Tibial nerve (tissue), 4 donors: Measurements from ENCODE around the gene AMPD3. TPM values are rescaled to one million over a fixed set of nuclear protein-coding genes. Genes with fewer than 3 reads are reported as not detected.

Experiments
- DNase-seq, 2 donors: peaks; one replicate each; pipeline ENCODE4 v3.0.0-alpha.2; 2019; ENCODE audit warnings: low spot score in 2 of 2
- H3K27ac ChIP-seq, 4 donors: fragments of 200-600 bp; sonication (generic) in 3 of 4; one replicate each; pipeline ENCODE4 v1.5.1; 2017 to 2019; ENCODE audit warnings: mild to moderate bottlenecking in 1 of 4
- H3K27me3 ChIP-seq, 2 donors: fragments of 200-600 bp; sonication (generic) in 1 of 2; one replicate each; pipeline versions ENCODE4 v1.5.1 to v1.6.0; 2017 to 2019
- H3K36me3 ChIP-seq, 3 donors: fragments of 200-600 bp; sonication (generic); one replicate each; pipeline ENCODE4 v1.5.1; 2018 to 2019
- H3K4me1 ChIP-seq, 4 donors: fragments of 200-600 bp; sonication (generic) in 3 of 4; one replicate each; pipeline ENCODE4 v1.5.1; 2017 to 2019
- H3K4me3 ChIP-seq, 4 donors: fragments of 200-600 bp; sonication (generic) in 3 of 4; one replicate each; pipeline ENCODE4 v1.5.1; 2017 to 2019; ENCODE audit warnings: mild to moderate bottlenecking in 1 of 4, moderate library complexity in 1 of 4
- H3K9me3 ChIP-seq, 4 donors: fragments of 200-600 bp; sonication (generic) in 3 of 4; one replicate each; pipeline ENCODE4 v1.5.1; 2017 to 2019
- EP300 ChIP-seq, 2 donors: sonication (generic); formaldehyde crosslinking; IDR thresholded peaks; one replicate each; pipeline ENCODE4 v1.6.1; 2017; ENCODE audit warnings: antibody characterized with exemption in 2 of 2, mild to moderate bottlenecking in 1 of 2
- POLR2A ChIP-seq, 2 donors: fragments of 450-650 bp; IDR thresholded peaks; one replicate each; pipeline ENCODE4 v1.6.1; 2017; ENCODE audit warnings: antibody characterized with exemption in 2 of 2, mild to moderate bottlenecking in 2 of 2, moderate library complexity in 2 of 2
- WGBS, 2 donors: methylation state at CpG; one replicate each; pipeline ENCODE4 v1.1.5; 2018; 5-methylcytosine and 5-hydroxymethylcytosine counted together
- total RNA-seq, 4 donors: library from RNA; depleted of rRNA; stranded (reverse); fragments of >200 nt; gene quantifications; one replicate each; pipeline ENCODE4 v1.1.0, GENCODE V29; 2016
- TF ChIP-seq, protein P1 (sequence below), 5 experiments: fragments of 200-600 bp in 3 of 5; fragments of 450-650 bp in 2 of 5; sonication (generic) in 3 of 5; IDR thresholded peaks; one replicate each; pipeline ENCODE4 v1.5.1; 2016 to 2019; ENCODE audit warnings: antibody characterized with exemption in 5 of 5, mild to moderate bottlenecking in 3 of 5, moderate library complexity in 2 of 5

The AMPD3 gene
- total RNA-seq, 4 donors from 2014 or later: 1.0 to 8.7 (median 3.7) TPM

- TF ChIP-seq POLR2A (IDR thresholded peaks at IDR 0.05) (no peak), EP300 (IDR thresholded peaks at IDR 0.05) (no peak)
- TF ChIP-seq, protein P1, sequence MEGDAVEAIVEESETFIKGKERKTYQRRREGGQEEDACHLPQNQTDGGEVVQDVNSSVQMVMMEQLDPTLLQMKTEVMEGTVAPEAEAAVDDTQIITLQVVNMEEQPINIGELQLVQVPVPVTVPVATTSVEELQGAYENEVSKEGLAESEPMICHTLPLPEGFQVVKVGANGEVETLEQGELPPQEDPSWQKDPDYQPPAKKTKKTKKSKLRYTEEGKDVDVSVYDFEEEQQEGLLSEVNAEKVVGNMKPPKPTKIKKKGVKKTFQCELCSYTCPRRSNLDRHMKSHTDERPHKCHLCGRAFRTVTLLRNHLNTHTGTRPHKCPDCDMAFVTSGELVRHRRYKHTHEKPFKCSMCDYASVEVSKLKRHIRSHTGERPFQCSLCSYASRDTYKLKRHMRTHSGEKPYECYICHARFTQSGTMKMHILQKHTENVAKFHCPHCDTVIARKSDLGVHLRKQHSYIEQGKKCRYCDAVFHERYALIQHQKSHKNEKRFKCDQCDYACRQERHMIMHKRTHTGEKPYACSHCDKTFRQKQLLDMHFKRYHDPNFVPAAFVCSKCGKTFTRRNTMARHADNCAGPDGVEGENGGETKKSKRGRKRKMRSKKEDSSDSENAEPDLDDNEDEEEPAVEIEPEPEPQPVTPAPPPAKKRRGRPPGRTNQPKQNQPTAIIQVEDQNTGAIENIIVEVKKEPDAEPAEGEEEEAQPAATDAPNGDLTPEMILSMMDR (IDR thresholded peaks at IDR 0.05): no peak
- Histone ChIP-seq H3K9me3 (no peaks in the 10 kb centered on the region), H3K27ac (no peak overlapping the region), H3K4me1 (peaks cover 0 to 13% (median 5%) of the 10 kb centered on the region in 4 donors), H3K27me3 (peaks cover 0 to 20% of the 10 kb centered on the region in 2 donors), H3K4me3 (no peak overlapping the region), H3K36me3 (no peaks in the 10 kb centered on the region)
- DNase-seq: no peak
- 88 to 89% methylated on average over 2 of the region's 2 CpGs for WGBS, 2 donors
Observed at GRCh38 chr11:10447445-10447844, 7.6 kb upstream of the AMPD3 start.

DNA sequence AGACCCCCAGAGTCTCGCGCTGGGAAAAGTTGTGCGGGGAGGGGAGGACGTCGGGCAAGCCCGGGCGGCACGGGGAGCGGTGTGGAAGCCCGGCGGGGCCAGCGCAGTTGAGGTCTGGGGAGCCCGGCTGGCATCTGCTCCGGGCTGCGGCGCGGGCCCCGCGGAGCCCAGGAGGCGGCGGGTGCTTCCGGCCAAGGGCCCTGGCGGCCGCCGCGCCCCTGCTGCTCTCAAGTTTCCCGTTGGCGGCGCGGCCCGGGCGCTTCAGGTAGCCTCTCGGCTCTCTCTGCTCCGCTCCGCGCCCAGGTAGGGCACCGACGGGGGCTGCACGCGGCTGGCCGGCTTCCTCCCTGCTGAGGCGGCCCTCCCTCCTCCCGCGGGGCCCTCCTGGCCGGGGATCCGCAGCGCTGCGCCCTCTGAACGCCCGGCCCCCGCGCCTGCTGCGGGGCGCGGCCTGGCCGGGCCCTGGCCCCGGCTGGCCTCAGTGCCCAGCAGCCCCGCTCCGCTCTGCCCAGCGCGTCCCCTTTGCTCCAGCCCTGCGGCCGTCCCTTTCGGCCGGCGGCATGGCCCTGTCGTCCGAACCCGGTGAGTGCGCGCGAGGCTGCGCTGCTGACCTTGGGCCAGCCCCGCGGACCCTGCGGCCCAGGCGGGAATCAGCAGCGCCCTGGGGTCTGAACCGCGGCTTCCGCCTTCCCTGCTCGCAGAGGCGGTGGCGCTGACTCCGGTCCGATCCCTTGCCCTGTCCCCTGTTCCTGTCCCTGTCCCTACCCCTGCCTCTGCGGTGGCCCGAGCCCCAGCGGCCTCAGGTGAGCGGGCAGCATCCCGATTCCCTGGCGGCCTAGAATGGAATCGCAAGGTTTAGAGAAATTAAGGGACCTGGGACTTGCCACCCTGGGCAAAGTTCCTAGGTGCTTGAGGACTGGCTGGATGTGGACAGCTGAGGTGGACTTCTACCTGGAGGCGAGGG is 4.3 kb upstream of the AMPD3 start:
- Histone ChIP-seq H3K27me3 (peaks cover 0 to 31% of the 10 kb centered on the region in 2 donors), H3K27ac (peak overlapping the region in 2 of 4 donors; percentile 43 to 87), H3K36me3 (no peaks in the 10 kb centered on the region), H3K4me1 (peaks cover 0 to 24% (median 11%) of the 10 kb centered on the region in 4 donors), H3K9me3 (no peaks in the 10 kb centered on the region), H3K4me3 (peak overlapping the region; percentile 25 to 59 (median 42))
- DNase-seq: no peak
- WGBS, 2 donors: 13% methylated on average over 31 to 41 of the region's 94 CpGs
- TF ChIP-seq, protein P1 (IDR thresholded peaks at IDR 0.05): peak in 2 of 5 experiments; percentile 32 to 45
- no peak for TF ChIP-seq POLR2A (IDR thresholded peaks at IDR 0.05)

DNA sequence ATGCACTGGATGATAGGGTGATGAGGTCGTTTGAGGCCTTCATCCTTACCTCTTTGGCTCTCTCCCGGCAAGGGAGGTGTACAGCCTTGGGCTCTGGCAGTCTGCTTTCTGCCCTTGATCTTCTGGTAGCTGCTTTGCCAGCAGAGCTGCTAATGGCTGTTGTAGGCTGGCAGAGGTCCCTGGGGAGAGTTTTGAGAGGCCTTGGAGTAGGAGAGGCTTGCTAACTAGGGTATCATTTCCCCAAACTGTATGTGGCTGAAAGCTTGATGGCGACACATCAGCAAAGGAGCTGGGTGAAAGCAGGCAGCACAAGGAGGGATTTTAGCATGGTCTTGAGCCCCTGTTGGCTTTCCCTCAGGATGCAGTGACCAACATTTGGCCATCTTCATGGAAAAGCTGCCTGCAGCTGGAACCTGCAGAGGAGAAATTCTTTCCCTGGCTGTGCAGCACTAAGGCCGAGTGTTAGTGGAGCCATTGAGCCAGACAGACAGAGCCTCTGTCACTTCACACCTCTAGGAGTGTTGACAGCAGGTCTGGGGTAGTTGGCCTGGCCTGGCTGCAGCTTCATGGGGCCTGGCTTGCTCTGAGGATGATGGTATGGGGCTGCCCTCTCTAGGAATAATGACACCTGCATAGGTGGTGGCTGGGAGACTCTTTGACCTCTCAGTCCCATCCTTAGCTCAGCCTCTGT is 3.5 kb upstream of the AMPD3 start:
- TF ChIP-seq POLR2A (IDR thresholded peaks at IDR 0.05) (no peak), EP300 (IDR thresholded peaks at IDR 0.05) (no peak)
- TF ChIP-seq, protein P1 (IDR thresholded peaks at IDR 0.05): no peak
- no peaks in the 10 kb centered on the region for H3K9me3 ChIP-seq

GRCh38 chr11:10452211-10452767 is 2.8 kb upstream of the AMPD3 start:
- no peaks in the 10 kb centered on the region for H3K9me3 ChIP-seq
- no peak for DNase-seq
- peaks cover 0 to 25% (median 11%) of the 10 kb centered on the region in 4 donors for H3K4me1 ChIP-seq
- TF ChIP-seq POLR2A (IDR thresholded peaks at IDR 0.05) (no peak), EP300 (IDR thresholded peaks at IDR 0.05) (no peak)
- TF ChIP-seq, protein P1 (IDR thresholded peaks at IDR 0.05): no peak
- no peak overlapping the region for H3K27ac ChIP-seq
- 79 to 85% methylated on average over 3 of the region's 3 CpGs for WGBS, 2 donors
- no peaks in the 10 kb centered on the region for H3K36me3 ChIP-seq
- peaks cover 0 to 31% of the 10 kb centered on the region in 2 donors for H3K27me3 ChIP-seq
- H3K4me3 ChIP-seq: no peak overlapping the region

More for the DNA sequence above, 3.5 kb upstream of the AMPD3 start:
- H3K27me3 ChIP-seq: peaks cover 0 to 31% of the 10 kb centered on the region in 2 donors
- H3K36me3 ChIP-seq: no peaks in the 10 kb centered on the region
- no peak for DNase-seq
- peak overlapping the region in 2 of 4 donors; percentile 55 to 59 for H3K4me3 ChIP-seq
- 79 to 83% methylated on average over 3 to 4 of the region's 4 CpGs for WGBS, 2 donors
- peaks cover 0 to 25% (median 11%) of the 10 kb centered on the region in 4 donors for H3K4me1 ChIP-seq
- H3K27ac ChIP-seq: peak overlapping the region in 1 of 4 donors; percentile 87
